NCI-H526 treated with DMSO at 0.1 percent for 48 hours (cell line): ENCODE measurements around the gene ERG.

Source experiments
- DNase-seq: peaks from one replicate; lab custom pipeline; 2025; lab: John Stamatoyannopoulos, UW

ERG gene

DNA sequence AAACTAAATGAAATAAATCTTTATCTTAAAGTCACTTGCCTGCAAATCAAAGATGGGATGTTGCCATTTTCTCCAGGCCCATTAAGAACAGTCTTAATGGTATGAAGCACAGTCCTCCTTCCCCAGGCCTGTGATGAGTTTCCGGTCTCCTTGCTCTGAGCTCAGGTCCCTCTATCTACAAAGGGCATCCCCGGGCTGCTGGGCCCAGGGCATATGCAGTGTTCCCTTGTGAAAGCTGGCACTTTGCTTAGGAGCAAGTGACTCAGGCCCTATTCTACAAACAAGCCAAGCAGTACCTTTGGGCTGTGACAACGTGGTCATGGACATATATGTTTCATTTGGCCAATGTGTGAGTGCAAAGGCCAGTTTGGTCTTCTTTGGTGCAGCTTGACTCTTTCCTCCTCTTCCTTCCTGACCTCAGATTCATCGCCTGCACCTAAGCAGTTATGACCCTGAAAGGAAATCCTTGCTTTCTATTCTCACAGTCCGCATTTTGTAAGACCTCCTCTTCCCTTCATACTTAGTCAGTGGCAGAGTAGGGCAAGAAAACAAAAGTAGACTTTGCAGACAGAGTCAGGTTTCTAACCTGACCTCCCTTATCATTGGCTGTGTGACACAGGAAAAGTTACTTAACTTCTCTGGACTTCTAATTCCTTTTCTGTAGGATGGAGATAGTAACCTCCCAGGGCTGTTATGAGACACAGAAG lies 109.5 kb downstream of the ERG start:
- DNase-seq, result no peak

DNA sequence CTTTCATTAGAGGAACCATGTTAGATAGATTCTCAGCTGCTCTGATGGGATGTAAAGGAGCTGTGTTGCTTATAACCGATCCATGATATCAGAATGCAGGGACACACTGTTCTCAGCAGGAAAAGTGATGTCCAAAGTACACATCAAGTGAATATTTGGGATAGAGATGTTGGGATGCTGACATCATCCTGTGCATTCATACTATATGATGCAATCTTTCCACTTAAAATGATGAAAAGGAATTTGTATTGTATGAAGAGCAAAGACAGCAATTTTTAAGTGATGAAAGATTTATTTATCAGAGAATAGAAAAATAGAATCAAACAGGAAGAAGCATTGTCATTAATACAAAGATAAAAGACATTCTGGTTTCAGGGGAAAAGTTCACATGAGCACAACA lies 110.1 kb downstream of the ERG start:
- DNase-seq, result no peak

DNA sequence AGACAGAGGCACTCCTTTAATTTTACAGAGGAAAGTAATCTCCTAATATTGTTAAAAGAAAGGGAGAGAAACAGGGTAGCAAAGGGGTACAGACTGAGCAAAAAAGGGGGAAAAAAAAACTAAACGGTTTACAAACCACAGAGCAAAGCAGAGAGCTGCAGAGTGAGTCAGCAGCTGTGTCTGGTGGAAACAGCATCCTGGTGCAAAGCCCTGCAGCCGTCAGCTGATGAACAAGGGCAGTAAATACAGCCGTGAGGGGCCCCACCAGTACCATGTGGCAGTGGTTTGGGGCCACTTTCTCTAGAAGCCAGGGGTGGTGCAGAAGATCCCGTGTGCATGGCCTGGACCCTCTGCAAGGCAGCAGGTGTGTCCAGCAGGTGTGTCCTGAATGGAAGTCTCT lies 111.3 kb downstream of the ERG start:
- no peak for DNase-seq

DNA sequence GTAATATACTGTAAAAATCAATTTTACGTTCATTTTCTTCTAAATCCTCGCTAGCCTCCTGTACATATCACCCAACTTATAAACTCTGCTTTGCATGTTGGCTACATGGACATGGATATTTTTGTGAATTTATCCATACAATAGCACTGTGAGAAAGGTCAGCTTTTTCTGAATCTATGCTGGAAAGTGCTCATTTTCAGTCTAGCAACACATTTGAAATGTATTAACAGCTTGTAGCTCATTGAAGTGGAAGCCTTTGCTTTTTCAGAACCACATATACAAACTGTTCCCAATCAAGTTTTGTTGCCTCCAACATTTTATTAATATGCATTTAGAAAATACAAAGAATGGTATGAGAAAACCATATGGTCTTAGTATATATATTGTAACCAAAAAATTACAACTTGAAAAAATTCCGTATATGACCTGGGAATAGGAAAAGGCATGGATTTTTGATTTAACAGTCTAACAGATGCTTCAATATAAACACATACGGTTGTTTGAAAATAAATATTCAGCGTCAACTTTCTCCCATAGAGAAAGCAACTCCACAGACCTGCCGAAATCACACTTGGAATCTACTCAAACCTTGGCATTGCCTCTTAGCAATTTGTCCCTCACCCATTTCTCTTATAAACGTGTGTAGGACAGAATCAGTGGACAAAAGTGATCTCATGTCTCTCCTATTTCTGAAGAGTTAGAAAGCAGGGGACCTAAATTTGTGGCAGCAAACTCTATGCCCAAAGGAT lies 112.7 kb downstream of the ERG start:
- no peak for DNase-seq

DNA sequence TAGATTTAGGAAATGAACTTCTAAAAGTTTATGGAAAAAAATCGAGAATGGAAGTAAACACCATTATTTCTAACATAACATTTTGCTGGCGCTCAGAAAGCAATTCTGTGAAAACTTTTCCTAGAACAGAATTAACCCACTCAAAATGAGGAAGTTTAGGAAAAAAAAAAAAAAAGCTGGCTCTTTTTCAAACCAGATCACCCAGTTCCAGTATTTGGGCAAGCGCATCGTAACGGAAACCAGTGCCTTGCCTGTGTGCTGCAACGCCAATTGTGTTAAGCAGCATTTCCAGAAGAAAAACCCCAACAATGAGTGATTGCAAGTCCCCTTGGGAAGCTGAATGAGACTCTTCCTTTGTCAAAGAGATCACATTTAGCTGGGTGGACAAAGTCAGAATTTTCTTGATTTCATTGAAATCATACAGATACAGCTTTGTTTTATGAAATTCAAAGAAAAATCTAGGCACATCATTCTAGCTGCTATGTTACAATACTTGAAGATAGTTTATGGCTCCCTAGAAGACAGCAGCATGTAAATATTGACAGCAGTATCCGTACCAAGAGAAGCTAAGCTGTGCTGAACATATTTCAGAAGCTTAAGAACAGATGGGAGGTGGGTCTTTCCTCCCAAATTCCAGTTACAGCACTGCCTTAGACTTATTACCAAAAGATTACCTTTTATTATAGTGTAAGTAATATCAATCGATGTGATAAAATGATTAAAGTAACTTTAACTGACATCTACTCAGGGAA lies 113.4 kb downstream of the ERG start:
- no peak for DNase-seq

DNA sequence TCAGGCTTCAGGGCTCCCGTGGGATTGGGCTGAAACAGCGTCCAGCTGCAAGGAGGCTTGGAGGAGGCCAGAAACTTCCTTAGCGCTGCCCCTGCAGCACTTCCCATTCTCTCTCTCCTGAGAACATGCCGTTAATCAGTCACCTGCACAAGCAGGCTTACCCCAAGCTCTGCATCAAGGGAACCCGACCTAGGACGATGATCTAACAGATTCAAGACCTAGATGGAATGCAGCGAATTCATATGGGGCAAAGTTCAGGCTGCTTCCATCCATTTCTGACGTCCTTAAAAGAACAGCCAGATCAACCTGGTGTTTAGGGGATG lies 114.1 kb downstream of the ERG start:
- no peak for DNase-seq

DNA sequence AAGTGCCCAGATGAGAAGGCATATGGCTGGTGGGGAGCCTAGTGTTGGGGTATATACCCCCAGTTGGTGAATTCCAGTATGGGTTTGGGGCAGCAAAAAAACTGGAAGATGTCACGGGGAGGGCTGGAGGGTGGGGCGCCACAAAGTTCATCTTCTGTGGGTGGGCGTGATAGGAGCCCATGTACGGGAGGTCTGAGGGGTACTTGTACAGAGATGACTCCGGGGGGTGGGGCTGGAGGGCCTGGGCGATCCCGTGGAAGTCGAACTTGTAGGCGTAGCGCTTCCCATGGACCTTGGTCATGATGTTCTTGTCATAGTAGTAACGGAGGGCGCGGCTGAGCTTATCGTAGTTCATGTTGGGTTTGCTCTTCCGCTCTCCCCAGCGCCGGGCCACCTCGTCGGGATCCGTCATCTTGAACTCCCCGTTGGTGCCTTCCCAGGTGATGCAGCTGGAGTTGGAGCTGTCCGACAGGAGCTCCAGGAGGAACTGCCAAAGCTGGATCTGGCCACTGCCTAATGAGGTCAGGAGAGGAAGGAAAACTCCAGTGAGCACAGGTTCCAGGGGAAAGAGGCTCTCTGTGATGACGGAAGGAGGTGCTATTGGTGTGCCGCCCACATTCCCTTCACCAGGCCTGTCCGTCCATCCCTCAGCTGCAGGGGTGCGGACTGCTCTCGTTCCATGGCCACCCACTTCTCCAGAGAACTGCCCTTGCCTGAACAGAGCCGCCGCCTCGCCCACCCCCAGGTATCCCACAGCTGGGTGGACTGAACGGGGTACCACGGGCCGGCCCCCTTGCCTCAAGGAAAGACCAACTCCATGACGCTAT lies 114.7 kb downstream of the ERG start:
- DNase-seq, result no peak

DNA sequence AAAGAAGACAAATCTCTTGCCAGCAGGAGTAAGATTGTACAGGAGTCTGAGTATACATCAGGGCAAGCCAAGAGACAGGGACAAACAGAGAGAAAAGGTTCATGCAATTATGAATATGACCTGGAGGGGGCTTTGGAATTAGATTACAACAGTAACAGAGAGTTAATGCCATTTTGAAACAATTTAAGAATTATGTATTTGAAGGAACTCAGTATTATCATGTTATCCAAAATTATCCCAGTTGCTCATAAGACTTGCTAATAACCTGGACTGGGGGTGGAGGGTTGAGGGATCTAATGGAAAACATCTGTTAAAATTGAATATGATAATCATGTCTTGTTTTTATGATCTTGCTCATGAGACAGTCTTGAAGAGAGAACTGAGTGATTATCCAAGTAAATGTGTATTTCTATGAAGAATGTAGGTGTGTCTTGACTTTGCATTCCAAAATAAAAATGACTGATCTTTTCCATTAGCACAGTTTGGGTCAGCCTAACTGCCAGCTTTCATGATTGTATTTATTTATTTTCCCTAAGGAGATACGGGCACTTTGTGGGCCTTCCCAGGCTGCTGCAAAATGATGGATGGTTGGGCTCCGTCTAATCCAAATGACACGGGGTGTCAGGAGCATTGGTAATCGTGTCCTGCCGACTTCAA lies 117.7 kb downstream of the ERG start:
- no peak for DNase-seq

DNA sequence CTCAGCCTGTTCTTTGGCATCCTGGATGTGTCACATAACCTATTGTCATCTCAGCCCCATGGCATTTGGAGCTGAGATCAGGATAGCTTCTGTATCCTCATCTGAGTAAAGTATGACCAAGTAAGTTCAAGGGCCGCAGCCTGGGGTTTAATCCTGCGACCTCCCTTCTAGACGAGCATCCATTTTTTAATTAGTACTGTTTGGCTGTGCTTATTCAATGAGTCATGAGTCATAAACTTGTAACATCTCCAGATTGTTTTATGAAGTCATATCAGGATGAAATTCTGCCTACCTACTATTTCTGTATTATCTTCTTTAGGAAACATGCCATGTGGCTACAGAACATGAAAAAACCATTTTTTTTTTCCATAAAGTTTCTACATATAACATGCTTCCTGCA lies 119.1 kb downstream of the ERG start:
- no peak for DNase-seq

DNA sequence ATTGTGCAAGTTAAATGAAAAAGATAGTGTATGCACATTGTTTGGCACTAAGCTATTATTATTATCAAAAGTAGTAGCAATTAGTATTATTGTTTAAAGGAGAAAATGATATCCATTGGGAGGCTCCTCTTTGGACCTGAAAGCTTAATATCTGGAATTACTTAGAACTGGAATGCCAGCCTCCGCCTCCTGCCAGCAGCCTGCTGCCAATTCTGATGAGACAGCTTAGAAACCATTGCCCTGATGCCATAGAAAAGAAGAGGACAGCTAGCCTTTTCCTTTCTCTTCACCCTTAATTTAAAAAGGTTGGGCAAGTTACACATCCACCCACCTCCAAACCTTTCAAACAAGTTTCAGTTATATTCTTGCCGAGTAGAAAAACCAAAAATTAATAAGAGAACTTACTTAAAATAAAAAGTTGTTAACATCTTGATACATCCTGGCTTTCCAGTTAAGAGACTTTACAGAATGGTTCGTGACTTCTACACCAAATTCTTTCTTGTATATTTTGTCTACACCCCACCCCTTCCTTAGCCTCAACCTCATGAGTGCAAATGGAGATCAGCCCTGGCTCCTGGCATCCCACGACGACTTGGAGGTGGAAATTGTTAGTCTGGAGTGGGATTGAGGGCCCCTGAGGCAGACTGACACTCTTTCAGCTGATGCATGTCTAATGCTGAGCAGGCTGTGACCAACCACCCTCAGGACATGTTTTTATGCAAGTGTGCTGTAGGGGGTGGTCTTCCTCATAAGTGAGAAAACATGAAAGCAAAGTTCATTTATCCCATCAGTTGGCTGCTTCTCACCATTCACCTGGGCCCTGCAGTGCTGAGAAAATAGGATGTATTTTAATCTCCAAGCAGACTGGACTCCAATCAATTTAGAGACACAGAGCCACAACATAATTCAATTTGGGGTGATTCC lies 120.8 kb downstream of the ERG start:
- DNase-seq, result no peak

DNA sequence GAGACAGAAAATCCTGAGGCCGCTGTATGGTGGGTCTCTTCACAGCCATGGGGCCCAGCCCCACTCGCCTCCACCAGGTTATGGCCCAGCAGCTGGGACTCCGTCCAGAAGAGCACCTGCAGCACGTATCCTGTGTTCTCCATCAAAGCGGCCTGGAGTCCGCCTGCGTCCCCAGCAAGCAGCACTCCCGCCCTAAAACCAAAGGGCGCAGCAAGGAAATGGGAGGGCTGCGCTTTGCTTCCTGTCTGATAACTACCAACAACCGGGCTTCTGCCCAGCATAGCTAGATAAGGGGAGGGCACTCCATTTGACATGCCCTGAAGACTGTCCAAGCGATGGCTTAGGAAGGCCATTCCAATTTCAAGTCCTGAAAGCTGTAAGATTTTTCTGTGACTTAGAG lies 121.6 kb downstream of the ERG start:
- DNase-seq, result no peak

DNA sequence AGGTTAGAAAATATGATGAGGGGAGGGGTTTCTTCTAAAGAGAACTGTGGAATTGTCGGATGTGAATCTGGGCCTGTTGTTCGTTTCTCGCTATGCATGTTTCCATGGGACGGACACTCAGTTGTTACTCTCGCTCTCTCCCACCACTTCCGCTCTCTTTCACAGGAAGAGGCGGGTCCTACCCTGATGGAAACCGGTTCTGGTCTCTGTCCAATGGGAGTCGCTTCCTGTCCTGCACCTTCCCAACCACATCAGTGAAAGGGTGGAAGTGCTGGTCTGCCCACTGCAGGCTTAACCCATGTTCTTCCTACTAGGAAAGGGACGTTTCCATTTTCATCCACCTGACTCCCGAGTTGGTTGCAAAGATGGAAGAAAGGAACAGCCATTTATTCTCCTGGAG lies 122.0 kb downstream of the ERG start:
- no peak for DNase-seq

DNA sequence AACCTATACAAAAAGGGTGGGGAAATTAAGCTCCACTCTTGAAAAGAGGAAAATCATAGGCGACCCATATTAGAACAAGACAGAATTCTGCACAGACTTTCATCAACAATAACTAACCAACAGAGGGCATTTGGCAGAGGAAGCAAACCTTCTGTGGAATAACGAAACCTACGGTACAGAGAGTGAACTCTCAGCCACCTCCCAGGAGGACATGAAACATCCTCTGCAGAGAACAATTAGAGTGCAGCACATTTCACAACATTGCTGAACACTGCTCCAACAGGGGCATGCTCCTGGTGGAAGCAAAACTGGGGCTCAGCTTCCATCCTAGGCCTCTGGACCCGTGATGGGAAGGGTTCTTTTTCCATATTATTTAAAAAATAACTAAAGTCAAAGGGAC lies 130.6 kb downstream of the ERG start:
- no peak for DNase-seq

DNA sequence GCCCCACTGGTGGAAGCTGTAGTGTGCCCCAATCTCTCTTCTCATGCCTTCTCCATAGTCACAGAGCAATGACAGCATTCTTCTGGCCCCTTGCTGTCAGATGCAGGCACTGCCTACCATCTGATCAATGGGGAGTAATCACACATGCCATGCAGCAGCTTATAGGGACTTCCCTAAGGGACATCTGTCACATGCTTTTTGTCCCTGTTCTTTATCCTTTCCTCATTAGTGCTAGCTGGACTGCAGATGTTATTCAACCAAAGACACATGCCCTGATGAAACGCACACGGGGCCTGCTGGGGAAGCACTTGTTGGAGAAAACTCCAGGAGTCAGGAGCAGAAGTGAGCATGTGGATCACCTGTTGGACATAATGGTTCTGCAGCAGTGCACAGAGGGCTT lies 132.8 kb downstream of the ERG start:
- no peak for DNase-seq

DNA sequence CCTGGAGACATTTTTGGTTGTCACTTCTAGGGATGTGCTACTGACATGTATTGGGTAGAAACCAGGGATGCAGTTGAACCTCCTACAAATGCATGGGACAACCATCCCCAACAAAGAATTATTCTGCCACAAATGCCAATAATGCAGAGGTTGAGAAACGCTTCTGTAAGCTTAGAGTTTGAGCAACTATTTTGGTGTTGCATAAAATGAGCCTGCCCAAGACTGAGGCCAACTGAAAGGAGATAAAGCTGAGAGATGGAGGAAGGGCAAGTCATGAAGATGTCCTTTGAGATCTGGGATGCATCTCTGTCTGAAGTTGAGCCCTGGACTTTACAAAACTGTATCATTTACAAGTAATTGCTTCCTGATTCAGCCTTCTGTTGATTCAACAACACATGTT lies 134.6 kb downstream of the ERG start:
- DNase-seq, result no peak

DNA sequence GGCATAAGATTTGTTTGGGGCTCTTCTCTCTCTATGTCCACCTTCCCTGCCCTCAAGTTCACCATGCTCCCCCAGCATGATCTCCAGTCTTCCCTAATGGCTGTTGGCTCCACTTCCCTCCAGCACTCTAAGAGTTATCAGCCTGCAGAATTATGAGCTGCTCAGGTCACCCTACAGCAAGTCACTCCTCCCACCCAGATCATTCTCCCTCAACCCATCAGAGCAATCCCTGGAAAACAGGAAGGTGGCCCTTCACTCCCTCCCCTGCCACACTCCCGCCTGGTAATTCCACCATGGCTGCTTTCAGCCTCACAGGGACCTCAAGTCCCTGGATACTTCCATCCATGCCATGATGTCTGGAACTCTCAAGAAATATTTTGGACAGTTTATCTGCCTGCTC lies 137.0 kb downstream of the ERG start:
- no peak for DNase-seq

DNA sequence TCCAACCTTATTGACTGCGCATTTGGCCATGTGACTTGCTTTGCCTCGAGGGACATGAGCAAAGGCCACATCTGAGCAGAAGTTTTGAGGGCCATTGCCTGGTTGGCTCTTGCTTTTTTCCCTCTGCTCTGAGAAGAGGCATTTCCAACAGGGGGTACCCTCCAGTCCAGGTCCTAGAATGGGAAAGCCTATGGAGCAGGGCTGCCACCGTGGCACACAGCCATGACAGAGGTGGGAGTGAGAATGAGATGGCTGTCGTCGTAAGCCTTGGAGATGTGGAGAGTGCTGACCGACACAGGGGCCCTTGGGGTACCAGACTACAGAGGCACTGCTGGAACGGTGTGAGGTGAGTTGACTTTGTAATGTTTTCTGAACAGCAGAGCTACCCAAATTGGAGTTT lies 138.4 kb downstream of the ERG start:
- DNase-seq, result no peak

DNA sequence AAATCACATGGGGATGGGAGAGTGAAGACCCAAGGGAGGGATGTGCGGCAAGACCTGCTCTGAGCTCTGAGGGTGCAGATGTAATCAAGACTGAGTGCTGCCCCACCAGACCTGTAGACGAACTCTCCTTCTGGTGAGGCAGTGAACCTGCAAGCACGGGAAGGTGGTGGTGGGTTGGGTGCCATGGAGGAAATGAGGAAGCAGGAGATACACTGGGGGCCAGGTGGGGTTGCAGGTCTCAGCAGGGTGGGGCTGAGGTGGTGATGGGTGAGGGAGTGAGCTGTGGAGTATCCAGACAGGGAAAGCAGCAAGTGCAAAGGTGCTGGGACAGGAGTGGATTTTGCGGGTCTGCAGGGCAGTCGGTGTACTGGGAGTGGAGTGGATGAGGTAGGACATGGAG lies 139.2 kb downstream of the ERG start:
- DNase-seq, result no peak

DNA sequence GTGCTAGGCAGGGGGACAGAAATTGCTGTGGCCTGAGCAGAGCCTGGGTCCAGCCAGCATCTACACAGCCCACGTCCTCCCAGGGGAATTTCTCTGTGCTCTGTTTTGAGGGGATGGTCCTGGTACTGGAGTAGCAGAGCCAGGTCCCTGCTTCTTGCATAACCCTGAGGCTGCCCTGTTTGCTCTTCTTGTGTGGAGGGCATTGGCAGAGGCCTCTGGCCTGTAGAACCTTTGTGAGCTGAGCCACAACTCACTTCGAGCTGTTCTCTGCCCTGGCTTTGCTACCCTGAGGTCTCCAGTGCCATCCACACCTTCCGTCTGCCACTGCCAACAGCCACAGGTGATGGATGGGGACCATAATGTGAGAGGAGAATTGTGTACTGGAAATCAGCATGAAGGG lies 139.6 kb downstream of the ERG start:
- no peak for DNase-seq

DNA sequence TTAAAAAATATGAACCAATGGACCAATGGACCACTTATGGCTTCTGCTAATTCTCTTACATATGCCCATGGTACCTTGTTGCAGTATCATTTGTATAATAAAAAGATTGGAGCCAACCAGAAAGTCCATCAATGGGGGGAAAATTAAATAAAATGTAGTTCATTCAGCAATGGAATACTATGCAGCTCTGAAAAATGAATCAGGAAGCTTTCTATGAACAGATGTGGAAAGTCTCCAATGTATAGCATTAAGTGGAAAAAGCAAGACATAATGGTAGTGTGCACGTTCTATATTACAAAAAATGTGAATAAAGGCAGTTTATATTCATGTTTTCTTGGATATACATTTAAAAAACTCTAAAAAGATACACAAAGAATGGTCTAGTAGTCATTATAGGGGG lies 140.2 kb downstream of the ERG start:
- DNase-seq, result no peak
